SH-SY5Y (cell line): Measurements from ENCODE around the gene AOAH.

ENCODE experiments used
- GATA2 ChIP-seq: IDR thresholded peaks from 2 replicates; pipeline ENCODE4 v1.6.1; 2011; ENCODE audit warnings: mild to moderate bottlenecking, low read depth, low read length
- GATA3 ChIP-seq: IDR thresholded peaks from 2 replicates; pipeline ENCODE4 v1.6.1; 2011; ENCODE audit warnings: low read depth, mild to moderate bottlenecking, low read length, moderate library complexity

DNA sequence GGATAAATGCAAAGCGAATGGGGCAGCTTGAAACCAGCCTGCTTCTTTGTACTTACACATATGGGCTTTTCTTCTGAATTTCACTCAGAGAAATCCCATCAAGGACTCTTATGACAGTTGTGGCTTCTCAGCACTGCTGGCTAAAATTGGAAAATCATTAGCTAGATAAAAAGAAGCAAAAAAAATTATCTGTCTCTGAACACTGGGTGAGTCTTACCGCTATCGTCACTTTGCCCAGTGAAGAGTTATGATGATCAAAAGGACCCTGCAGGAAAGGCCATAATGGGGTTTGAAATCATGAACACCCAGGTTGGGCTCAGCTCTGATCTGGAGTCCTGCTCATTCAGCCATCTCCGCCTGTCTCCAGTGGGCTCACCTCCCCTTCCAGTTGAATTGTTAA, 34.3 kb downstream of the AOAH start:
- no peak for TF ChIP-seq GATA2
- TF ChIP-seq GATA3: no peak
